K562 (cell line): ENCODE results near the gene TSSK6. TPM values are rescaled to one million over a fixed set of nuclear protein-coding genes. Genes with fewer than 3 reads are reported as not detected.

Source experiments
- ATAC-seq: fragments of 200-7000 bp; cut with Tn5 transposase; 3 replicates; pipeline ENCODE4 v1.9.1; 2020; ENCODE audit warnings: moderate library complexity
- Bru-seq: library from RNA; stranded (reverse); fragments of 400-500 nt; gene quantifications from one replicate; lab custom pipeline; 2021; lab: Mats Ljungman, UMichigan
- BruChase-seq, 2 experiments: library from RNA; stranded (reverse); fragments of 400-500 nt; gene quantifications; one replicate each; lab custom pipeline; 2021; lab: Mats Ljungman, UMichigan
- BruUV-seq: library from RNA; stranded (reverse); fragments of 400-500 nt; replicated peaks from 2 replicates; lab custom pipeline; 2021; lab: Mats Ljungman, UMichigan
- CTCF ChIA-PET: fragments of 300-600 bp; formaldehyde crosslinking; extraction: SDS; loops from one replicate; lab custom pipeline; 2021; ENCODE audit warnings: low intra/inter-chr PET ratio; lab: Yijun Ruan, JAX
- POLR2A ChIA-PET: fragments of 300-600, 350-650 bp; sonication (Branson Sonifier 250); formaldehyde crosslinking; extraction: SDS; loops from one replicate; lab custom pipeline; 2021; ENCODE audit warnings: antibody characterized with exemption, inconsistent platforms; lab: Yijun Ruan, JAX
- DNase-seq, 4 experiments: peaks; one replicate each; pipeline versions ENCODE4 v3.0.0 to v3.0.0-alpha.2; 2011 to 2018; ENCODE audit warnings: low spot score in 3 of 4, mixed read lengths in 3 of 4; ENCODE audit errors: extremely low read depth in 1 of 4
- FAIRE-seq: peaks from 2 replicates; lab custom pipeline; 2011; peaks lifted over from hg19 to GRCh38; lab: Jason Lieb, UNC
- H2AFZ ChIP-seq: 2 replicates; pipeline ENCODE4 v1.6.0; 2011; ENCODE audit warnings: low read depth, low read length, control low read depth, inconsistent platforms
- H3K27ac ChIP-seq: fragments of 200-600 bp; 3 replicates; pipeline ENCODE4 v1.8.0; 2011; ENCODE audit warnings: low read depth, mild to moderate bottlenecking, control low read depth, inconsistent platforms, low read length, moderate library complexity, mixed read lengths; ENCODE audit errors: extremely low read depth
- H3K27me3 ChIP-seq, 2 experiments: fragments of 300-600 bp in 1 of 2; 2 replicates in 1 of 2; 3 replicates in 1 of 2; pipeline versions ENCODE4 v1.6.0 to v1.8.0; 2011; ENCODE audit warnings: inconsistent platforms in 2 of 2, low read length in 2 of 2, mild to moderate bottlenecking in 1 of 2, mixed read lengths in 1 of 2, moderate library complexity in 1 of 2; ENCODE audit not compliant: control insufficient read depth in 2 of 2, insufficient read depth in 2 of 2
- H3K36me3 ChIP-seq: fragments of 300-600 bp; 3 replicates; pipeline ENCODE4 v1.8.0; 2011; ENCODE audit warnings: mild to moderate bottlenecking, low read length, inconsistent platforms; ENCODE audit not compliant: control insufficient read depth, insufficient read depth
- H3K4me1 ChIP-seq, 2 experiments: fragments of 200-600 bp in 1 of 2; replicated peaks in 1 of 2; 2 replicates in 1 of 2; 3 replicates in 1 of 2; pipeline versions ENCODE4 v1.5.1 to v1.8.0; 2011; ENCODE audit warnings: inconsistent platforms in 2 of 2, low read length in 2 of 2, mild to moderate bottlenecking in 1 of 2, mixed read lengths in 1 of 2, moderate library complexity in 1 of 2; ENCODE audit not compliant: control insufficient read depth in 2 of 2, insufficient read depth in 2 of 2
- H3K4me2 ChIP-seq: 2 replicates; pipeline ENCODE4 v1.6.1; 2011; ENCODE audit warnings: low read length, control low read depth, inconsistent platforms, mixed read lengths; ENCODE audit not compliant: insufficient read depth
- H3K4me3 ChIP-seq: fragments of 200-600 bp; sonication (generic), shearing (Covaris generic); 2 replicates; pipeline ENCODE4 v1.5.1; 2016; ENCODE audit warnings: control low read depth, inconsistent platforms
- H3K79me2 ChIP-seq: fragments of 200-600 bp; 3 replicates; pipeline ENCODE4 v1.8.0; 2011; ENCODE audit warnings: low read length, inconsistent platforms; ENCODE audit not compliant: control insufficient read depth, insufficient read depth
- H3K9ac ChIP-seq, 2 experiments: 2 replicates each; pipeline versions ENCODE4 v1.6.0 to v1.6.1; 2011; ENCODE audit warnings: low read depth in 2 of 2, low read length in 2 of 2, control low read depth in 1 of 2, inconsistent platforms in 1 of 2, mild to moderate bottlenecking in 1 of 2, mixed read lengths in 1 of 2; ENCODE audit not compliant: insufficient read depth in 1 of 2
- H3K9me1 ChIP-seq: one replicate; pipeline ENCODE4 v1.6.0; 2011; ENCODE audit warnings: inconsistent platforms, mild to moderate bottlenecking, low read length, moderate library complexity; ENCODE audit not compliant: control insufficient read depth, insufficient read depth
- H3K9me3 ChIP-seq: replicated peaks from 2 replicates; pipeline ENCODE4 v1.5.1; 2011; ENCODE audit warnings: low read depth, low read length, inconsistent platforms; ENCODE audit not compliant: control insufficient read depth, insufficient read depth
- H4K20me1 ChIP-seq: replicated peaks from 2 replicates; pipeline ENCODE4 v1.6.1; 2011; ENCODE audit warnings: low read length, inconsistent platforms, mixed read lengths; ENCODE audit not compliant: control insufficient read depth, insufficient read depth
- BACH1 ChIP-seq: fragments of 200-800 bp; sonication (Bioruptor generic); IDR thresholded peaks from 2 replicates; pipeline ENCODE4 v1.6.1; 2016; ENCODE audit warnings: missing genetic modification characterization, missing compliant biosample characterization
- BRCA1 ChIP-seq, 2 experiments: fragments of 450-650 bp in 1 of 2; sonication (generic) in 1 of 2; formaldehyde crosslinking in 1 of 2; IDR thresholded peaks; 2 replicates each; pipeline versions ENCODE4 v1.5.0 to v1.6.1; 2017 to 2020; ENCODE audit warnings: mild to moderate bottlenecking in 1 of 2, missing genetic modification reagents in 1 of 2
- DDX20 ChIP-seq: fragments of 450-650 bp; IDR thresholded peaks from 2 replicates; pipeline ENCODE4 v1.6.1; 2016; ENCODE audit warnings: missing genetic modification characterization, low read depth, mild to moderate bottlenecking, missing compliant biosample characterization, moderate library complexity
- MLLT1 ChIP-seq, 2 experiments: fragments of 450-650 bp; IDR thresholded peaks; 2 replicates each; pipeline ENCODE4 v1.6.1; 2016
- PML ChIP-seq: IDR thresholded peaks from 2 replicates; pipeline ENCODE4 v1.6.1; 2012; ENCODE audit warnings: low read length, inconsistent platforms
- PRPF4 ChIP-seq: fragments of 200-400 bp; formaldehyde crosslinking; IDR thresholded peaks from one replicate; pipeline ENCODE4 v1.6.1; 2017; ENCODE audit warnings: low read length, low read depth, mild to moderate bottlenecking; ENCODE audit not compliant: insufficient read depth, poor library complexity, severe bottlenecking
- RBM14 ChIP-seq: fragments of 200-400 bp; formaldehyde crosslinking; IDR thresholded peaks from 2 replicates; pipeline ENCODE4 v1.6.1; 2018; ENCODE audit warnings: low read depth, mild to moderate bottlenecking, low read length, moderate library complexity, borderline replicate concordance; ENCODE audit not compliant: insufficient read depth
- TFAP4 ChIP-seq: sonication (generic); formaldehyde crosslinking; IDR thresholded peaks from 2 replicates; pipeline ENCODE4 v1.8.0; 2022; ENCODE audit warnings: missing genetic modification reagents, mild to moderate bottlenecking, moderate library complexity, borderline replicate concordance
- ZBTB1 ChIP-seq: sonication (generic); formaldehyde crosslinking; IDR thresholded peaks from 2 replicates; pipeline ENCODE4 v1.8.1; 2023; ENCODE audit warnings: missing genetic modification reagents, low read depth, mild to moderate bottlenecking, borderline replicate concordance
- ZBTB9 ChIP-seq: fragments of 450-650 bp; formaldehyde crosslinking; IDR thresholded peaks from 2 replicates; pipeline ENCODE4 v1.4.0; 2020; ENCODE audit warnings: mild to moderate bottlenecking, moderate library complexity
- WGBS: fragments of 100-300 bp; shearing (Covaris generic); methylation state at CpG from one replicate; pipeline ENCODE4 v1.1.6; 2016; ENCODE audit warnings: low coverage, mixed read lengths; ENCODE audit not compliant: insufficient coverage; ENCODE audit errors: missing lambda C conversion rate; 5-methylcytosine and 5-hydroxymethylcytosine counted together
- in situ Hi-C: fragments of 300-500 bp; cut with MboI; formaldehyde crosslinking; loops from 4 replicates; pipeline ENCODE4 v1.15.0; 2018; ENCODE audit warnings: inconsistent platforms, mixed read lengths
- intact Hi-C: fragments of 100-400 bp; cut with micrococcal nuclease; formaldehyde crosslinking; loops from 2 replicates; pipeline ENCODE4 v1.14.2; 2022
- long read RNA-seq, 3 experiments: library from polyadenylated mRNA in 2 of 3; library from RNA in 1 of 3; unstranded in 2 of 3; stranded (forward) in 1 of 3; transcript quantifications; one replicate each; pipeline ENCODE4 v2.0.0, GENCODE V29; 2019 to 2022
- polyA minus RNA-seq, 3 experiments: library from RNA; depleted of rRNA, polyadenylated mRNA; stranded (reverse); fragments of >200 nt; gene quantifications; 2 replicates each; pipeline ENCODE4 v1.2.3, GENCODE V29; 2011
- polyA plus RNA-seq, 8 experiments: library from polyadenylated mRNA; depleted of rRNA in 4 of 8; stranded (reverse) in 5 of 8; unstranded in 3 of 8; fragments of >200 nt; fragmentation: Nextera tagmentation in 2 of 8; fragmentation: Illumina TruSeq in 1 of 8; extraction: Ambion mirVana in 2 of 8; extraction: Trizol in 1 of 8; gene quantifications; 2 replicates each; pipeline versions ENCODE4 v1.2.1 to v1.2.3, GENCODE V29; 2011 to 2014; ENCODE audit warnings: inconsistent platforms in 1 of 8, missing spikeins in 1 of 8
- total RNA-seq, 7 experiments: library from RNA; depleted of rRNA in 6 of 7; stranded (reverse); fragments of >200 nt in 6 of 7; fragmentation: Illumina TruSeq in 2 of 7; extraction: Trizol in 2 of 7; gene quantifications; 2 replicates each; pipeline versions ENCODE4 v1.2.1 to v1.2.3, GENCODE V29; 2011 to 2021; ENCODE audit warnings: low replicate concordance in 1 of 7

Gene TSSK6
- total RNA-seq (2011; cell fraction: chromatin; rRNA removed; ENCODE audit: low replicate concordance): 1.3 and 7.5 TPM in 2 replicates
- total RNA-seq (2011; cell fraction: nucleolus; rRNA removed): 14.5 and 15.7 TPM in 2 replicates
- 4.5 TPM in 2 replicates for total RNA-seq (2011; cell fraction: nucleoplasm; rRNA removed)
- total RNA-seq (2014; rRNA removed) (2.0 and 2.1 TPM in 2 replicates), total RNA-seq (2014; rRNA removed; fragmentation: Illumina TruSeq; extraction: Trizol) (0.22 TPM in 1 of 2 replicates, not detected in the other), total RNA-seq (2015; rRNA removed; fragmentation: Illumina TruSeq; extraction: Trizol) (0.76 and 0.90 TPM in 2 replicates), total RNA-seq (2021) (2.4 and 2.6 TPM in 2 replicates), polyA plus RNA-seq (2011; rRNA removed) (0.93 and 1.8 TPM in 2 replicates), polyA plus RNA-seq (2014; fragmentation: Illumina TruSeq; extraction: Trizol) (0.21 and 0.39 TPM in 2 replicates), polyA plus RNA-seq (2014; fragmentation: Nextera tagmentation; extraction: Ambion mirVana) (not detected), polyA plus RNA-seq (2014; rRNA removed) (2.4 and 3.9 TPM in 2 replicates), polyA minus RNA-seq (2011; rRNA and poly(A)+ RNA removed) (0.54 and 0.67 TPM in 2 replicates), Bru-seq, nascent RNA (percentile 58 among the genes with signal in this experiment), BruChase-seq, experiment 1, labeled RNA remaining after a 2-hour chase (percentile 46 among the genes with signal in this experiment), BruChase-seq, experiment 2, labeled RNA remaining after a 6-hour chase (percentile 48 among the genes with signal in this experiment)
- polyA plus RNA-seq (2011; cell fraction: cytosol; rRNA removed): 2.5 and 7.7 TPM in 2 replicates
- 3.6 and 7.5 TPM in 2 replicates for polyA plus RNA-seq (2011; cell fraction: nucleus; rRNA removed)
- polyA plus RNA-seq (2012): 1.3 and 2.7 TPM in 2 replicates
- 1.4 TPM in 1 of 2 replicates, not detected in the other for polyA minus RNA-seq (2011; cell fraction: cytosol; rRNA and poly(A)+ RNA removed)
- 7.4 and 9.3 TPM in 2 replicates for polyA minus RNA-seq (2011; cell fraction: nucleus; rRNA and poly(A)+ RNA removed)
- long read RNA-seq, experiment 1, partial matches to known transcripts: 0 of 5 reads
- long read RNA-seq, experiment 1, other reads (novel, unspliced or antisense): 2 of 5 reads
- long read RNA-seq, experiment 2: 0 reads
- long read RNA-seq, experiment 3: 0 reads

DNA sequence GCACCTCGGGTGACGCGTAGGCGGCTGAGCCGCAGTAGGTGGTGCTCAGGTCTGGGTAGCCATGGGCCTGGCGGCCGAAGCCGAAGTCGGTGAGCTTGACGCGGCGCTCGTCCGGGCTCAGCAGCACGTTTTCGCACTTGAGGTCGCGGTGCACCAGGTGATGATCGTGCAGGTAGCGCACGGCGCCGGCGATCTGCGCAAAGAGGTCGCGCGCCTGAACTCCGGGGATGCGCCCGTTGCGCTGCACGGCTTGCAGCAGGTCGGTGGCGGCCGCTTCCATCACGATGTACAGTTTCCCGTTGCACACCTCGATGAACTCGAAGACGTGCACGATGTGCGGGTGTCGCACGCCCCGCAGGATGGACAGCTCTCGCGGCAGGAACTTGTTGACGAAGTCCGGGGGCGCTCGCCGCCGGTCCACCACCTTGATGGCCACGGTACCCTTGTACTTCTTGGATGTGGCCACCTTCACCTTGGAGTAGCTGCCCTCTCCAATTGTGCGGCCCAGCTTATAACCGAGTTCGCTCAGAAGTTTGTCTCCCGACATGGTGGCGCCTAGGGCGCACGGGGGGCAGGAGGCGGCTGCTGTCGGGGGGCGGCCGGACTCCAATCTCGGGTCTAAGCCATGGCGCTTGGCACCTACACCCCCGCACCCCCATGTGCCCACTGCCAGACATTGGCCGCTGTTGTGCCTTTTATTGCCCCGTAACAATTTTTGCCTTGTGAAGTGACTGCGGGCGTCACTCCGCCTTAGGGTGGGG lies at the start of gene TSSK6:
Gene TSSK6 (minus strand): TSS at position 668 of the 761 bp plus-strand sequence. CDS start 121 bp downstream, at position 547.
- FAIRE-seq (no peak), DNase-seq (no peak), ATAC-seq (no peak)
- ChIA-PET POLR2A (interaction anchor here (0.7 to 1.5 kb wide), 4 partner anchors 10 to 365 kb away, joined by 3 to 8 read pairs (median 6); no protein-coding TSS in a partner anchor), CTCF (no interaction called here)
- no TSS peak for BruUV-seq
- Histone ChIP-seq H3K79me2 (peaks cover 44% of the 10 kb centered on the region), H2AFZ (peak within 1 kb of the TSS; percentile 95), H3K4me1 (peaks cover 4 to 31% of the 10 kb centered on the region in 2 experiments; a peak in 4 of 5 replicates), H3K36me3 (peaks cover 16% of the 10 kb centered on the region), H3K4me3 (peak within 1 kb of the TSS; percentile 90), H3K9me1 (no peaks in the 10 kb centered on the region), H3K4me2 (peak within 1 kb of the TSS; percentile 97), H3K27ac (peak within 1 kb of the TSS; percentile 86), H3K9ac (peak within 1 kb of the TSS; percentile 84 to 88), H3K27me3 (no peaks in the 10 kb centered on the region), H3K9me3 (no peaks in the 10 kb centered on the region; the same call in none of the 2 replicates), H4K20me1 (peaks cover 3% of the 10 kb centered on the region; the same call in 1 of the 2 replicates)
- intact Hi-C loops: no loop called here
- 98% methylated on average over 15 of the region's 74 CpGs for WGBS
- in situ Hi-C loops: no loop called here
- TF ChIP-seq BACH1 (tag): 0 out of 2 replicates have a peak, but pooled peaks have one; percentile 5
- 0 out of 2 replicates have a peak, but pooled peaks have one; percentile 13 for TF ChIP-seq TFAP4
- TF ChIP-seq ZBTB1: 0 out of 2 replicates have a peak, but pooled peaks have one; percentile 31
- TF ChIP-seq BRCA1 (IDR thresholded peaks at IDR 0.05): no peak
- TF ChIP-seq BRCA1 (CRISPR knock-in tag; IDR thresholded peaks at IDR 0.05): 0 out of 2 replicates have a peak, but pooled peaks have one; percentile 60
- TF ChIP-seq DDX20 (tag): no peak
- peak; percentile 26 for TF ChIP-seq PRPF4
- no peak for TF ChIP-seq ZBTB9 (CRISPR knock-in tag)
- TF ChIP-seq MLLT1 (IDR thresholded peaks at IDR 0.05): peak in 1 of 2 experiments; percentile 55; a peak in 1 of 4 replicates
- 0 out of 2 replicates have a peak, but pooled peaks have one; percentile 5 for TF ChIP-seq RBM14
- no peak for TF ChIP-seq PML
